ENCODE results near the gene IGF2BP2. TPM values are rescaled to one million over a fixed set of nuclear protein-coding genes. Genes with fewer than 3 reads are reported as not detected.

The IGF2BP2 gene
- total and polyA plus RNA-seq, 2 of the 8 experiments (the other 6 are each of a cell fraction or from before 2014, with no cell fraction given): 7.4 to 121 TPM

GRCh38 chr3:185820973-185821758, 3.7 kb downstream of the IGF2BP2 start:
- Histone ChIP-seq H2BK120ac (replicated peaks; ENCODE audit: low read depth, low read length) (no peak overlapping the region), H3K79me1 (ENCODE audit: low read depth, low read length) (peaks cover 2% of the 10 kb centered on the region; the same call in 1 of the 2 replicates), H2BK5ac (ENCODE audit: low read depth, low read length) (no peak overlapping the region), H3K4me3 (ENCODE audit: extremely low read depth in 1 of 4, insufficient read depth in 2 of 4, low read depth in 3 of 4, low read length in 4 of 4) (peak overlapping the region in 2 of 4 experiments; percentile 6 to 99; a peak in 4 of 8 replicates), H3K14ac (ENCODE audit: insufficient read length) (no peak overlapping the region), H3K4me1 (replicated peaks in 1 of 4; ENCODE audit: control insufficient read depth in 3 of 4, insufficient read depth in 4 of 4, low read length in 3 of 4) (peaks cover 4 to 19% (median 11%) of the 10 kb centered on the region in 4 experiments; a peak in 6 of 7 replicates), H3K27ac (ENCODE audit: low read depth, low read length) (no peak overlapping the region), H3K9me3 (ENCODE audit: insufficient read depth in 2 of 2, low read depth in 1 of 2, low read length in 1 of 2) (no peaks in the 10 kb centered on the region), H3K23ac (ENCODE audit: insufficient read length) (no peak overlapping the region), H4K20me1 (replicated peaks in 1 of 2; ENCODE audit: control insufficient read depth in 1 of 2, insufficient read depth in 2 of 2, low read length in 2 of 2) (peaks cover 3 to 12% of the 10 kb centered on the region in 2 experiments), H3K9ac (replicated peaks in 1 of 4; ENCODE audit: extremely low read depth in 1 of 4, low read depth in 3 of 4, low read length in 3 of 4) (no peak overlapping the region), H2BK20ac (ENCODE audit: low read length) (no peak overlapping the region), H2AK5ac (ENCODE audit: low read depth, low read length) (no peak overlapping the region), H3K23me2 (ENCODE audit: low read depth, low read length) (peaks cover 7% of the 10 kb centered on the region; the same call in 1 of the 2 replicates), H4K91ac (replicated peaks; ENCODE audit: insufficient read length, low read length) (no peak overlapping the region), H3K56ac (replicated peaks; ENCODE audit: insufficient read length, low read depth, low read length) (no peak overlapping the region), H2BK15ac (ENCODE audit: low read length) (no peak overlapping the region), H3K36me3 (ENCODE audit: control insufficient read depth in 2 of 4, insufficient read depth in 4 of 4, low read length in 3 of 4) (no peaks in the 10 kb centered on the region), H2BK12ac (ENCODE audit: low read depth, low read length) (no peak overlapping the region), H4K5ac (ENCODE audit: insufficient read length, low read depth, low read length) (peak overlapping the region; percentile 77), H2AFZ (ENCODE audit: low read length) (no peak overlapping the region), H3K4ac (replicated peaks; ENCODE audit: insufficient read length, low read depth, low read length) (no peak overlapping the region), H3K4me2 (ENCODE audit: insufficient read depth in 1 of 2, low read depth in 2 of 2, low read length in 2 of 2) (peak overlapping the region; percentile 46 to 62; a peak in 3 of 4 replicates), H3K18ac (ENCODE audit: extremely low read depth, low read length) (no peak overlapping the region), H4K8ac (ENCODE audit: extremely low read depth, insufficient read depth, low read length) (no peak overlapping the region), H3K79me2 (ENCODE audit: control insufficient read depth in 1 of 2, insufficient read depth in 2 of 2, low read length in 2 of 2) (peaks cover 11 to 90% of the 10 kb centered on the region in 2 experiments), H3K27me3 (replicated peaks in 1 of 4; ENCODE audit: control insufficient read depth in 3 of 4, extremely low read depth in 1 of 4, insufficient read depth in 3 of 4, low read length in 3 of 4) (no peaks in the 10 kb centered on the region; a peak in 1 of 7 replicates)
- 63% methylated on average over 6 of the region's 6 CpGs; no CpG with 5 or more reads in 1 of the 2 experiments for WGBS, 2 experiments (ENCODE audit: extremely low coverage in 1 of 2, insufficient coverage in 1 of 2, insufficient read length in 1 of 2, insufficient replicate concordance in 2 of 2, low coverage in 1 of 2, low lambda C conversion rate in 2 of 2, missing lambda C conversion rate in 1 of 2)
- ChIA-PET POLR2A (ENCODE audit: partially characterized antibody) (interaction anchor here (0.7 to 5.5 kb wide), 8 partner anchors 7 to 161 kb away, joined by 3 to 38 read pairs (median 4); partner anchors contain the start of gene TRA2B), CTCF (ENCODE audit: partially characterized antibody) (interaction anchor here (0.6 to 2.8 kb wide), 8 partner anchors 31 to 161 kb away, joined by 3 to 13 read pairs (median 4); no protein-coding TSS in a partner anchor)
- no peak for FAIRE-seq
- DNase-seq (ENCODE audit: low read depth in 1 of 2, low spot score in 2 of 2): no peak
- TF ChIP-seq HDAC6 (IDR thresholded peaks at IDR 0.05; ENCODE audit: low read depth, low read length) (no peak), CHD2 (IDR thresholded peaks at IDR 0.05; ENCODE audit: low read length) (no peak), RXRA (IDR thresholded peaks at IDR 0.05; ENCODE audit: insufficient read depth, low read depth, low read length) (no peak), RBBP5 (IDR thresholded peaks at IDR 0.05; ENCODE audit: borderline replicate concordance, low read depth, low read length) (no peak)

All from H1 (cell line).